ENCODE data around the gene COX4I1.

COX4I1 gene

GRCh38 chr16:85824161-85825135 lies 25.0 kb downstream of the COX4I1 start:
- Histone ChIP-seq H3K4me1 (ENCODE audit: control insufficient read depth, insufficient read depth, low read length, unreplicated experiment) (no peaks in the 10 kb centered on the region), H3K27ac (ENCODE audit: low read depth, low read length) (no peak overlapping the region), H3K4me3 (ENCODE audit: low read depth, low read length) (no peak overlapping the region), H3K36me3 (ENCODE audit: insufficient read depth, low read length) (no peaks in the 10 kb centered on the region), H2AFZ (ENCODE audit: low read length, unreplicated experiment) (no peak overlapping the region), H3K79me2 (ENCODE audit: control insufficient read depth, insufficient read depth, low read length, unreplicated experiment) (no peaks in the 10 kb centered on the region), H3K27me3 (ENCODE audit: insufficient read depth, low read length) (peaks cover 28% of the 10 kb centered on the region)

GRCh38 chr16:85825326-85825725 lies 25.8 kb downstream of the COX4I1 start:
- Histone ChIP-seq H3K27ac (ENCODE audit: low read depth, low read length) (no peak overlapping the region), H2AFZ (ENCODE audit: low read length, unreplicated experiment) (no peak overlapping the region), H3K36me3 (ENCODE audit: insufficient read depth, low read length) (no peaks in the 10 kb centered on the region), H3K27me3 (ENCODE audit: insufficient read depth, low read length) (peaks cover 27% of the 10 kb centered on the region), H3K4me1 (ENCODE audit: control insufficient read depth, insufficient read depth, low read length, unreplicated experiment) (no peaks in the 10 kb centered on the region), H3K4me3 (ENCODE audit: low read depth, low read length) (no peak overlapping the region), H3K79me2 (ENCODE audit: control insufficient read depth, insufficient read depth, low read length, unreplicated experiment) (no peaks in the 10 kb centered on the region)

DNA sequence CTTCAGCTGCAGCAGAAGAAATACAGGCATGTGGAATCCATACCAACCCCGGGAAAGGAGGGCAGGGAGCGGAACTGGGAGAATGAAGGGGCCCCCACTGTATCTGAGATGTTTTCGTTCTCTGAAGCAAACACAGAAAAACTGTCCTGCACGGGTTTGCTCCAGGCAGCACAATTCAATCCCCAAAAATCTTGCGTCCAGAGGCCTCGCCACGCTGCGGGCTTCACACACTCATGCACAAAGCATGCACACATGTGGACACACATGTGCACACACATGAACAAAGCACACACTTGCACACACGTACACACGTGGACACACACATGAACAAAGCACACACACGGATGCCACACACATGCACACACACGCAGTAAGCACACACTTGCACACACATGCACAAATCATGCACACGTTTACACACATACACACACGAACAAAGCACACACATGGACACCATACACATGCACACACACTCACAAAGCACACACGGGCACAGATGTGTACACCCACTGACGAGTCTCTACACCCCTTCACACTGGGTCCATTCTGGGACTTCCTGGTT lies 27.3 kb downstream of the COX4I1 start:
- Histone ChIP-seq H3K27me3 (ENCODE audit: insufficient read depth, low read length) (peaks cover 30% of the 10 kb centered on the region), H3K79me2 (ENCODE audit: control insufficient read depth, insufficient read depth, low read length, unreplicated experiment) (no peaks in the 10 kb centered on the region), H3K4me3 (ENCODE audit: low read depth, low read length) (no peak overlapping the region), H3K4me1 (ENCODE audit: control insufficient read depth, insufficient read depth, low read length, unreplicated experiment) (no peaks in the 10 kb centered on the region), H3K27ac (ENCODE audit: low read depth, low read length) (no peak overlapping the region), H2AFZ (ENCODE audit: low read length, unreplicated experiment) (no peak overlapping the region), H3K36me3 (ENCODE audit: insufficient read depth, low read length) (no peaks in the 10 kb centered on the region)

- H3K79me2 ChIP-seq (ENCODE audit: control insufficient read depth, insufficient read depth, low read length, unreplicated experiment): no peaks in the 10 kb centered on the region
- H3K4me1 ChIP-seq (ENCODE audit: control insufficient read depth, insufficient read depth, low read length, unreplicated experiment): no peaks in the 10 kb centered on the region
- H3K27me3 ChIP-seq (ENCODE audit: insufficient read depth, low read length): peaks cover 40% of the 10 kb centered on the region
- H2AFZ ChIP-seq (ENCODE audit: low read length, unreplicated experiment): no peak overlapping the region
- H3K27ac ChIP-seq (ENCODE audit: low read depth, low read length): no peak overlapping the region
- H3K4me3 ChIP-seq (ENCODE audit: low read depth, low read length): no peak overlapping the region
- H3K36me3 ChIP-seq (ENCODE audit: insufficient read depth, low read length): no peaks in the 10 kb centered on the region
Observed at GRCh38 chr16:85828166-85828565, 28.7 kb downstream of the COX4I1 start.

DNA sequence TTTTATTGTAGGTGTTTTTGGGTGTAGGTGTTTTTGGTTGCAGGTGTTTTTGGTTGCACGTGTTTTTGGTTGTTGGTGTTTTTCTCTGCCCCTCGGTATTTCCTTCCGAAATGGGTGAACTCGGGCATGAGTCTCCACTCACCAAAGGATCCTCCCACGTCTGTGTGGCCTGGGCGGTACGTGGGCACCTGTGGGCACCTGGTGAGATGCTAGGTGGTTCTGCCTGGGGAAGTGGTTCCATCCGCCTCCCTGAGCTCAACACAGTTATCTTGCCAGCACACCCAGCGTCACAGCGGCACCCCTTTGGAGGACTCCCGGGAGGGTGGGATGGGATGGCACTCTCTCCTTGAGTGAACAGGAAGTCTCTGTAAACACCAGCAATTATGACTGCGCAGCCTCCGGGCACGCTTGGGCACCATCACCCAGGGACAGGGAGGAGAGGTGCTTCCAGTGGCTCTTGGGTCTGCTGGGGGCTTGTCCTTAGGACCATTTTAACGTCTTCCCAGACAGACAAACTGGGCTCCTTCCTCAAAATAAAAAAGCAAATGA lies 29.8 kb downstream of the COX4I1 start:
- H3K4me1 ChIP-seq (ENCODE audit: control insufficient read depth, insufficient read depth, low read length, unreplicated experiment): no peaks in the 10 kb centered on the region
- H3K36me3 ChIP-seq (ENCODE audit: insufficient read depth, low read length): no peaks in the 10 kb centered on the region
- peaks cover 40% of the 10 kb centered on the region for H3K27me3 ChIP-seq (ENCODE audit: insufficient read depth, low read length)
- H3K4me3 ChIP-seq (ENCODE audit: low read depth, low read length): no peak overlapping the region
- no peak overlapping the region for H3K27ac ChIP-seq (ENCODE audit: low read depth, low read length)
- no peaks in the 10 kb centered on the region for H3K79me2 ChIP-seq (ENCODE audit: control insufficient read depth, insufficient read depth, low read length, unreplicated experiment)
- H2AFZ ChIP-seq (ENCODE audit: low read length, unreplicated experiment): no peak overlapping the region

- H3K79me2 ChIP-seq (ENCODE audit: control insufficient read depth, insufficient read depth, low read length, unreplicated experiment): no peaks in the 10 kb centered on the region
- H3K27ac ChIP-seq (ENCODE audit: low read depth, low read length): no peak overlapping the region
- H2AFZ ChIP-seq (ENCODE audit: low read length, unreplicated experiment): no peak overlapping the region
- peaks cover 40% of the 10 kb centered on the region for H3K27me3 ChIP-seq (ENCODE audit: insufficient read depth, low read length)
- H3K4me3 ChIP-seq (ENCODE audit: low read depth, low read length): no peak overlapping the region
- no peaks in the 10 kb centered on the region for H3K36me3 ChIP-seq (ENCODE audit: insufficient read depth, low read length)
- H3K4me1 ChIP-seq (ENCODE audit: control insufficient read depth, insufficient read depth, low read length, unreplicated experiment): no peaks in the 10 kb centered on the region
Observed at GRCh38 chr16:85829751-85830445, 30.4 kb downstream of the COX4I1 start.

DNA sequence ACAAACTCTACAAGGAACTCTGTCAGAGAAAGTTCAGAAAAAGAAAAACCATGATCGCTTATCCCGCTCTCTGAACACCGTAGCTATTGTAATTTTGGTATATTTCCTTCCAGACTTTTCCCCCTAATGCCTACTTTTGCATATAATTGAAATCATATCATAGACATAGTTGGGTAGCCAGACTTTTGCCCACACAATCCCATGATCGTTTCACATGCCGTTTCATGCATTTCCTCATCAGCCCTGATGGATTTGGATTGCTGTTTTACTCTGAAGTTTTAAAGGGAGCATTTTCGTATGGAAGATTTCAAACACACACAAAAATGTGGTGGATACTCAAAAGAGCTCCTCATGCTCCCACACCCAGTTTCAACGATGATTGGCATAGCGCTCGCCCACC lies 31.3 kb downstream of the COX4I1 start:
- no peak overlapping the region for H2AFZ ChIP-seq (ENCODE audit: low read length, unreplicated experiment)
- H3K27ac ChIP-seq (ENCODE audit: low read depth, low read length): no peak overlapping the region
- peaks cover 46% of the 10 kb centered on the region for H3K27me3 ChIP-seq (ENCODE audit: insufficient read depth, low read length)
- no peaks in the 10 kb centered on the region for H3K4me1 ChIP-seq (ENCODE audit: control insufficient read depth, insufficient read depth, low read length, unreplicated experiment)
- no peaks in the 10 kb centered on the region for H3K36me3 ChIP-seq (ENCODE audit: insufficient read depth, low read length)
- no peaks in the 10 kb centered on the region for H3K79me2 ChIP-seq (ENCODE audit: control insufficient read depth, insufficient read depth, low read length, unreplicated experiment)
- H3K4me3 ChIP-seq (ENCODE audit: low read depth, low read length): no peak overlapping the region

- Histone ChIP-seq H3K27ac (ENCODE audit: low read depth, low read length) (no peak overlapping the region), H2AFZ (ENCODE audit: low read length, unreplicated experiment) (no peak overlapping the region), H3K4me3 (ENCODE audit: low read depth, low read length) (no peak overlapping the region)
Observed at GRCh38 chr16:85832570-85833218, 33.2 kb downstream of the COX4I1 start.

GRCh38 chr16:85833219-85833920 lies 33.9 kb downstream of the COX4I1 start:
- no peaks in the 10 kb centered on the region for H3K79me2 ChIP-seq (ENCODE audit: control insufficient read depth, insufficient read depth, low read length, unreplicated experiment)
- no peaks in the 10 kb centered on the region for H3K4me1 ChIP-seq (ENCODE audit: control insufficient read depth, insufficient read depth, low read length, unreplicated experiment)
- H3K4me3 ChIP-seq (ENCODE audit: low read depth, low read length): no peak overlapping the region
- H2AFZ ChIP-seq (ENCODE audit: low read length, unreplicated experiment): no peak overlapping the region
- H3K27me3 ChIP-seq (ENCODE audit: insufficient read depth, low read length): peaks cover 62% of the 10 kb centered on the region
- no peak overlapping the region for H3K27ac ChIP-seq (ENCODE audit: low read depth, low read length)
- no peaks in the 10 kb centered on the region for H3K36me3 ChIP-seq (ENCODE audit: insufficient read depth, low read length)

More at GRCh38 chr16:85832570-85833218, 33.2 kb downstream of the COX4I1 start:
- H3K4me1 ChIP-seq (ENCODE audit: control insufficient read depth, insufficient read depth, low read length, unreplicated experiment): no peaks in the 10 kb centered on the region
- no peaks in the 10 kb centered on the region for H3K79me2 ChIP-seq (ENCODE audit: control insufficient read depth, insufficient read depth, low read length, unreplicated experiment)
- no peaks in the 10 kb centered on the region for H3K36me3 ChIP-seq (ENCODE audit: insufficient read depth, low read length)
- H3K27me3 ChIP-seq (ENCODE audit: insufficient read depth, low read length): peaks cover 59% of the 10 kb centered on the region

- Histone ChIP-seq H3K79me2 (ENCODE audit: control insufficient read depth, insufficient read depth, low read length, unreplicated experiment) (no peaks in the 10 kb centered on the region), H3K27ac (ENCODE audit: low read depth, low read length) (no peak overlapping the region), H3K27me3 (ENCODE audit: insufficient read depth, low read length) (peaks cover 67% of the 10 kb centered on the region), H3K4me1 (ENCODE audit: control insufficient read depth, insufficient read depth, low read length, unreplicated experiment) (no peaks in the 10 kb centered on the region), H2AFZ (ENCODE audit: low read length, unreplicated experiment) (no peak overlapping the region), H3K36me3 (ENCODE audit: insufficient read depth, low read length) (no peaks in the 10 kb centered on the region), H3K4me3 (ENCODE audit: low read depth, low read length) (no peak overlapping the region)
Observed at GRCh38 chr16:85834741-85835140, 35.2 kb downstream of the COX4I1 start.
